CD4-positive, alpha-beta T cell treated with Interleukin-12 subunit alpha and Interleukin-12 subunit beta, for 1 hour (primary cell): ENCODE measurements around the gene CASD1.

ENCODE experiments used
- DNase-seq: peaks from one replicate; pipeline ENCODE4 v3.0.0-alpha.2; 2020

CASD1 gene

GRCh38 chr7:94513565-94513860 lies 3.9 kb downstream of the CASD1 start:
- DNase-seq, result no peak

GRCh38 chr7:94514140-94514889 lies 4.7 kb downstream of the CASD1 start:
- DNase-seq, result no peak

GRCh38 chr7:94514917-94515316 lies 5.3 kb downstream of the CASD1 start:
- no peak for DNase-seq

GRCh38 chr7:94525923-94526322 lies 16.3 kb downstream of the CASD1 start:
- DNase-seq, result no peak

GRCh38 chr7:94529516-94529915 lies 19.9 kb downstream of the CASD1 start:
- no peak for DNase-seq

GRCh38 chr7:94530109-94530508 lies 20.5 kb downstream of the CASD1 start:
- DNase-seq, result no peak

GRCh38 chr7:94532676-94533075 lies 23.1 kb downstream of the CASD1 start:
- DNase-seq, result no peak

GRCh38 chr7:94540428-94540827 lies 30.8 kb downstream of the CASD1 start:
- DNase-seq, result no peak

GRCh38 chr7:94547126-94547525 lies 37.5 kb downstream of the CASD1 start:
- DNase-seq, result no peak

- no peak for DNase-seq
Observed at GRCh38 chr7:94556028-94556427, 46.4 kb downstream of the CASD1 start.

- no peak for DNase-seq
Observed at GRCh38 chr7:94557215-94557614, 47.6 kb downstream of the CASD1 start.

- DNase-seq, result no peak
Observed at GRCh38 chr7:94559972-94560371, 50.4 kb downstream of the CASD1 start.

- DNase-seq, result no peak
Observed at GRCh38 chr7:94561841-94562514, 52.4 kb downstream of the CASD1 start.

- DNase-seq, result no peak
Observed at GRCh38 chr7:94562525-94562924, 52.9 kb downstream of the CASD1 start.

GRCh38 chr7:94565247-94565894 lies 55.8 kb downstream of the CASD1 start:
- DNase-seq, result no peak

- no peak for DNase-seq
Observed at GRCh38 chr7:94567396-94567795, 57.8 kb downstream of the CASD1 start.

- no peak for DNase-seq
Observed at GRCh38 chr7:94571816-94572215, 62.2 kb downstream of the CASD1 start.

GRCh38 chr7:94575646-94576045 lies 66.0 kb downstream of the CASD1 start:
- no peak for DNase-seq

GRCh38 chr7:94576316-94576715 lies 66.7 kb downstream of the CASD1 start:
- no peak for DNase-seq

- DNase-seq, result no peak
Observed at GRCh38 chr7:94577357-94577756, 67.7 kb downstream of the CASD1 start.

GRCh38 chr7:94578614-94579013 lies 69.0 kb downstream of the CASD1 start:
- no peak for DNase-seq

GRCh38 chr7:94579470-94579869 lies 69.9 kb downstream of the CASD1 start:
- no peak for DNase-seq

- DNase-seq, result no peak
Observed at GRCh38 chr7:94580601-94581000, 71.0 kb downstream of the CASD1 start.

GRCh38 chr7:94584113-94584512 lies 74.5 kb downstream of the CASD1 start:
- DNase-seq, result no peak
